ENCODE measurements around the gene ZBTB46.
"Not testable (repeated sequence)": the region's sequence is repeated elsewhere in the genome, so short reads cannot be mapped to it uniquely, and the experiment has no call there.

Gene ZBTB46

GRCh38 chr20:63830841-63831588 lies at the start of gene ZBTB46:
TSS of gene ZBTB46 (minus strand) at chr20:63831264. CDS start at chr20:63790757, 40,507 bp downstream.
- DNase-seq (ENCODE audit: low read depth in 2 of 2) = no peak

- DNase-seq (ENCODE audit: low read depth in 2 of 2) = no peak
These were observed 48.0 kb upstream of the ZBTB46 start for GRCh38 chr20:63878899-63879663.

- no peak for DNase-seq (ENCODE audit: low read depth in 2 of 2)
These were observed 46.8 kb upstream of the ZBTB46 start for GRCh38 chr20:63877755-63878470.

GRCh38 chr20:63876489-63877036 lies 45.5 kb upstream of the ZBTB46 start:
- no peak for DNase-seq (ENCODE audit: low read depth in 2 of 2)

GRCh38 chr20:63874241-63874640 lies 43.2 kb upstream of the ZBTB46 start:
- DNase-seq (ENCODE audit: low read depth in 2 of 2) = not testable (repeated sequence)

GRCh38 chr20:63873477-63873971 lies 42.5 kb upstream of the ZBTB46 start:
- no peak for DNase-seq (ENCODE audit: low read depth in 2 of 2)

- no peak for DNase-seq (ENCODE audit: low read depth in 2 of 2)
These were observed 37.2 kb upstream of the ZBTB46 start for GRCh38 chr20:63868264-63868663.

GRCh38 chr20:63867042-63867441 lies 36.0 kb upstream of the ZBTB46 start:
- not testable (repeated sequence) for DNase-seq (ENCODE audit: low read depth in 2 of 2)

- DNase-seq (ENCODE audit: low read depth in 2 of 2) = peak; percentile 94
These were observed 34.0 kb upstream of the ZBTB46 start, which contains the start of gene TPD52L2 for GRCh38 chr20:63864978-63865640. TSS of gene TPD52L2 (plus strand) at chr20:63865270. CDS start at chr20:63865366, 96 bp downstream.

- no peak for DNase-seq (ENCODE audit: low read depth in 2 of 2)
These were observed 33.5 kb upstream of the ZBTB46 start for GRCh38 chr20:63864545-63864977.

- peak; percentile 57 to 59 for DNase-seq (ENCODE audit: low read depth in 2 of 2)
These were observed 32.9 kb upstream of the ZBTB46 start for GRCh38 chr20:63863798-63864544.

GRCh38 chr20:63863021-63863797 lies 32.1 kb upstream of the ZBTB46 start:
- no peak for DNase-seq (ENCODE audit: low read depth in 2 of 2)

GRCh38 chr20:63861981-63862901 lies 31.2 kb upstream of the ZBTB46 start:
- no peak for DNase-seq (ENCODE audit: low read depth in 2 of 2)

- DNase-seq (ENCODE audit: low read depth in 2 of 2) = no peak
These were observed 30.4 kb upstream of the ZBTB46 start, which contains the start of gene ABHD16B for GRCh38 chr20:63861365-63861934. TSS of gene ABHD16B (plus strand) at chr20:63861498. CDS start at chr20:63861541, 43 bp downstream.

- no peak for DNase-seq (ENCODE audit: low read depth in 2 of 2)
These were observed 29.4 kb upstream of the ZBTB46 start for GRCh38 chr20:63860325-63861051.

GRCh38 chr20:63859166-63859699 lies 28.2 kb upstream of the ZBTB46 start:
- no peak for DNase-seq (ENCODE audit: low read depth in 2 of 2)

All from stimulated activated CD8-positive, alpha-beta memory T cell treated with anti-CD3 and anti-CD28 coated beads, Interleukin-7, amount 100 ng/mL, for 1 hour (primary cell).